ENCODE measurements around the gene SIK1. TPM values are rescaled to one million over a fixed set of nuclear protein-coding genes. Genes with fewer than 3 reads are reported as not detected.

Gene SIK1
- total and polyA plus RNA-seq, 2 donors (not counting 3 experiments of a cell fraction or from before 2014, with no cell fraction given), result 0.59 to 3.3 TPM

- Histone ChIP-seq H4K20me1 (replicated peaks; ENCODE audit: control insufficient read depth, extremely low read depth, insufficient read depth, low read length) (no peaks in the 10 kb centered on the region), H3K9me1 (replicated peaks; ENCODE audit: control insufficient read depth, extremely low read depth, insufficient read depth, low read length) (no peaks in the 10 kb centered on the region), H3K27ac (ENCODE audit: insufficient read depth, low read depth, low read length) (no peak overlapping the region), H3K4me3 (replicated peaks in 1 of 3; ENCODE audit: insufficient read depth in 1 of 3, low read depth in 1 of 3, low read length in 3 of 3) (no peak overlapping the region), H3K4me1 (ENCODE audit: control insufficient read depth, extremely low read depth, insufficient read depth, low read length) (no peaks in the 10 kb centered on the region), H2AFZ (ENCODE audit: low read depth, low read length) (no peak overlapping the region), H3K27me3 (ENCODE audit: control insufficient read depth in 2 of 2, insufficient read depth in 2 of 2, low read length in 2 of 2) (peaks cover 0 to 1% of the 10 kb centered on the region in 2 experiments), H3K4me2 (ENCODE audit: insufficient read depth, low read length) (no peak overlapping the region), H3K9me3 (replicated peaks; ENCODE audit: control insufficient read depth, insufficient read depth, low read length) (no peaks in the 10 kb centered on the region), H3K36me3 (ENCODE audit: control insufficient read depth in 2 of 2, extremely low read depth in 1 of 2, insufficient read depth in 2 of 2, low read length in 2 of 2) (no peaks in the 10 kb centered on the region), H3K9ac (replicated peaks; ENCODE audit: extremely low read depth, insufficient read depth, low read length) (no peak overlapping the region), H3K79me2 (ENCODE audit: control insufficient read depth, insufficient read depth, low read length) (no peaks in the 10 kb centered on the region)
- BruUV-seq (replicated peaks), result no TSS peak
- intact Hi-C loops (cut with micrococcal nuclease), result no loop called here
- dilution Hi-C loops (cut with MboI; ENCODE audit: extremely low pct_ligation_motif_present, low sequenced_read_pairs), result no loop called here
- ChIA-PET POLR2A (no interaction called here), CTCF (no interaction called here)
- no peak for FAIRE-seq
- no peak for DNase-seq (ENCODE audit: low read depth, low spot score)
- TF ChIP-seq FOS (IDR thresholded peaks at IDR 0.05; ENCODE audit: borderline replicate concordance, insufficient read depth, low read length), result no peak
- TF ChIP-seq JUN (IDR thresholded peaks at IDR 0.05; ENCODE audit: borderline replicate concordance, insufficient read depth, insufficient read length, low read depth), result peak; percentile 12
Observed at GRCh38 chr21:43369124-43369523, 57.8 kb downstream of the SIK1 start.

GRCh38 chr21:43368685-43369084 lies 58.2 kb downstream of the SIK1 start:
- DNase-seq (ENCODE audit: low read depth, low spot score) (no peak), FAIRE-seq (no peak)
- Histone ChIP-seq H3K79me2 (ENCODE audit: control insufficient read depth, insufficient read depth, low read length) (no peaks in the 10 kb centered on the region), H3K9me1 (replicated peaks; ENCODE audit: control insufficient read depth, extremely low read depth, insufficient read depth, low read length) (no peaks in the 10 kb centered on the region), H3K9me3 (replicated peaks; ENCODE audit: control insufficient read depth, insufficient read depth, low read length) (no peaks in the 10 kb centered on the region), H3K27me3 (ENCODE audit: control insufficient read depth in 2 of 2, insufficient read depth in 2 of 2, low read length in 2 of 2) (peaks cover 0 to 1% of the 10 kb centered on the region in 2 experiments), H2AFZ (ENCODE audit: low read depth, low read length) (no peak overlapping the region), H3K4me1 (ENCODE audit: control insufficient read depth, extremely low read depth, insufficient read depth, low read length) (no peaks in the 10 kb centered on the region), H3K9ac (replicated peaks; ENCODE audit: extremely low read depth, insufficient read depth, low read length) (no peak overlapping the region), H4K20me1 (replicated peaks; ENCODE audit: control insufficient read depth, extremely low read depth, insufficient read depth, low read length) (no peaks in the 10 kb centered on the region), H3K27ac (ENCODE audit: insufficient read depth, low read depth, low read length) (no peak overlapping the region), H3K4me2 (ENCODE audit: insufficient read depth, low read length) (no peak overlapping the region), H3K36me3 (ENCODE audit: control insufficient read depth in 2 of 2, extremely low read depth in 1 of 2, insufficient read depth in 2 of 2, low read length in 2 of 2) (no peaks in the 10 kb centered on the region), H3K4me3 (replicated peaks in 1 of 3; ENCODE audit: insufficient read depth in 1 of 3, low read depth in 1 of 3, low read length in 3 of 3) (no peak overlapping the region)
- ChIA-PET CTCF (no interaction called here), POLR2A (no interaction called here)
- TF ChIP-seq GATA2 (IDR thresholded peaks at IDR 0.05; ENCODE audit: insufficient read depth, insufficient read length, low read depth, low read length), result no peak
- no peak for TF ChIP-seq POLR2AphosphoS5 (IDR thresholded peaks at IDR 0.05; ENCODE audit: insufficient read depth, low read depth, low read length)
- TF ChIP-seq FOS (IDR thresholded peaks at IDR 0.05; ENCODE audit: borderline replicate concordance, insufficient read depth, low read length), result no peak
- TF ChIP-seq MYC (IDR thresholded peaks at IDR 0.05; ENCODE audit: low read depth, low read length), result no peak
- no peak for TF ChIP-seq JUN (IDR thresholded peaks at IDR 0.05; ENCODE audit: borderline replicate concordance, insufficient read depth, insufficient read length, low read depth)
- TF ChIP-seq CTCF (IDR thresholded peaks at IDR 0.05; ENCODE audit: extremely low read depth in 1 of 2, insufficient read depth in 1 of 2, low read depth in 1 of 2, low read length in 2 of 2), result no peak
- no peak for TF ChIP-seq EZH2 (IDR thresholded peaks at IDR 0.05; ENCODE audit: borderline replicate concordance, low read depth, low read length, severe bottlenecking)
- TF ChIP-seq MAX (IDR thresholded peaks at IDR 0.05; ENCODE audit: insufficient read depth, insufficient read length), result no peak
- TF ChIP-seq POLR2A (IDR thresholded peaks at IDR 0.05; ENCODE audit: low read depth, low read length), result no peak
- dilution Hi-C loops (cut with MboI; ENCODE audit: extremely low pct_ligation_motif_present, low sequenced_read_pairs) (no loop called here), intact Hi-C loops (cut with micrococcal nuclease) (no loop called here)
- no TSS peak for BruUV-seq (replicated peaks)

Data from endothelial cell of umbilical vein (primary cell).